Activated CD8-positive, alpha-beta memory T cell treated with anti-CD3 and anti-CD28 coated beads for 36 hours (primary cell): ENCODE measurements around the gene ADGRD2. TPM values are rescaled to one million over a fixed set of nuclear protein-coding genes. Genes with fewer than 3 reads are reported as not detected.

Source experiments
- CTCF ChIA-PET: fragments of 350-600 bp; sonication (Branson Sonifier 250); formaldehyde crosslinking; loops from one replicate; lab custom pipeline; 2021; ENCODE audit warnings: antibody characterized with exemption; lab: Charles Lee
- POLR2A ChIA-PET: fragments of 350-600 bp; sonication (Branson Sonifier 250); formaldehyde crosslinking; loops from one replicate; lab custom pipeline; 2021; ENCODE audit warnings: antibody characterized with exemption; lab: Charles Lee
- total RNA-seq, 2 experiments: library from RNA; stranded (reverse); gene quantifications; one replicate each; pipeline ENCODE4 v1.2.3, GENCODE V29; 2021

Gene ADGRD2
- total RNA-seq, 2 experiments from 2014 or later: not detected

GRCh38 chr9:124491049-124491975 lies 41.1 kb downstream of the ADGRD2 start:
- CTCF ChIA-PET: no interaction called here

GRCh38 chr9:124492818-124493217 lies 42.6 kb downstream of the ADGRD2 start:
- ChIA-PET POLR2A (no interaction called here), CTCF (no interaction called here)

More at GRCh38 chr9:124491049-124491975, 41.1 kb downstream of the ADGRD2 start:
- POLR2A ChIA-PET: no interaction called here

DNA sequence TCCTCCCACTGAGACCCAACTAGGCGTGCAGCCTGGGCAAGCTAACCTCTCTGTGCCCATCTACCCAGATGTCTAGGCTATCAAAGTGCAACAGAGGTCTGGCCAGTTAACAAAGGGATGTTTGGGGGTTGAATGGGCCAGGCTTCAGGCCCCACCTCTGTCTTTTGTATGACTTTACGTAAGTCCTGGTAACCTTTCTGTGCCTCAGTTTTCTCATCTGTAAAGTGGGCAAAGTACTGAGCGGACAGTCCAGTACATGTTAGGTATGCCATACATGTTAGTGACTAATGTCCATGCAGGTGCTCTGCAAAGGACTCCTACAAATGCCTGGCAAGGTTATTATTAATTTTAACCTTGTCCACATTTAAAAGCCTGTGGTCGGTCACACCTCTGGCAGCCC lies 43.0 kb downstream of the ADGRD2 start:
- CTCF ChIA-PET: no interaction called here
- POLR2A ChIA-PET: no interaction called here

DNA sequence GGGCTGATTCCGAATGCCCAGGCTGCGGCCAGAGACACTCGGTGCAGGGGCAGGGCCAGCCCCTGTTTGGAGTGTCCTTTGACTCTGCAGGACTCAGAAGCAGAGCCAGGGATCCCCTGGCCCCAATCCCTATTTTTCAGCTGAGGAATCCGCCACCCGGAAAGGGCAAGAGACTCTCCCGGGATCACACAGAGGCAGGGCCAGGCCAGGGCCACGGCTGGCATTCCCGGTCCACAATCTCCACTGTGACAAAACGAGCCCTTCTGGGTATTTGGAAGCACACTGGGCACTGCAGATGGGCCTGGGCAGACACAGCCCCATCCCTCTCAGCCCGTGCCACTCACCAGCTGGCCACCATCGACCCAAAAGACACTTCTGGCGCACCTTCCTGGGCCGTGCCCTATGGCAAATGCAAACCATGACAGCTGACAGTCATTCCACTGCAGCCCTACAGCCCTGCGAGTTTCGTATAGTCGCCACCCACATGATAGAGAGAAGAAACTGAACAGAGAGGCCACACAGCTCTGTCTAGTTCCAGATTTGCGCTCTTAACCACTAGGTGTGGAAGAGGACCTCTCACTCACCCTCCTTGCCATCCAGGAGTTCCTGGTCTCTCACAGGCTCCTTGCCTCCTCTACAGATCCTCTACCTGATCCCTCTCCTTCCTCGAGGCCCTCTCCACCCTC lies 43.7 kb downstream of the ADGRD2 start:
- CTCF ChIA-PET: no interaction called here
- POLR2A ChIA-PET: no interaction called here

- CTCF ChIA-PET: no interaction called here
- POLR2A ChIA-PET: no interaction called here
These were observed 45.1 kb downstream of the ADGRD2 start for GRCh38 chr9:124495126-124496074.

GRCh38 chr9:124496075-124496449 lies 45.8 kb downstream of the ADGRD2 start:
- CTCF ChIA-PET: no interaction called here
- POLR2A ChIA-PET: no interaction called here

DNA sequence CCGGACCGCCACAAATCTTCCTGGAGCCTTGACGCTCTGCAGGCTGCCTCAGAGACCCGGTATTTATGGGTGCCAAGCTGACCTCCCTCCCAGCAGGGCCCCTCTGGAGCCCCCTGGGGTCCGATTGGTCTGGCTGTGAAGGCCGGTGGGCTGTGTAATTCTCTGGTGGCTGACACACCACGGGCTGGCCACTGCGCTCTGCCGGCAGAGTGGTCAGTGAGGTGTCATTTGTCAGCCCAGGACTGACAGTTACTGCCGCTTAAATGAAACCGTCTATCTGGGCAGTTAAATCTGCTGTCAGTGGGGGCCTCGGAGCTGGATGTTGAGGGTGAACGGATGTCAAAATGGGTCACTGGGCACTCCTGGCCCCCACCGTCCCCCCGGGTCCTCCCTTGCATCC lies 46.2 kb downstream of the ADGRD2 start:
- POLR2A ChIA-PET: no interaction called here
- CTCF ChIA-PET: no interaction called here

DNA sequence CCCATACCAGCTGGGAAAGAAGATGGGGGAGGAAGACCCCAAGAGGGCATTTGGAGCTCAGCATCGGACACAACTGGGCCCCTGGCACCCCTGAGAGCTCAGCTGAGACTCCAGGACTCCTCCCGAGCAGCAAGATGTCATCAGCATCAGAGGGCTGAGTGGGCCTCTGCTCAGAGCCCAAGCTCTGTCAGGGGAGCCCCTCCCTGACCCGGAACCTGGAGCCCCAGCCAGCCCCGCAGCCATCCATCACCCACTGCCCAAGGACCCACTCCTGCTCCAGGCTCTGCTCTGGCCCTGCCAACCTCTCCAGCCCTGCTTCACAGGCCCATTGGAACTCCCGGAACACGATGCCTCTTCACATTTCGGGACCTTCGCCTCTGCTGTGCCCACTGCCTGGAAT lies 47.2 kb downstream of the ADGRD2 start:
- CTCF ChIA-PET: no interaction called here

DNA sequence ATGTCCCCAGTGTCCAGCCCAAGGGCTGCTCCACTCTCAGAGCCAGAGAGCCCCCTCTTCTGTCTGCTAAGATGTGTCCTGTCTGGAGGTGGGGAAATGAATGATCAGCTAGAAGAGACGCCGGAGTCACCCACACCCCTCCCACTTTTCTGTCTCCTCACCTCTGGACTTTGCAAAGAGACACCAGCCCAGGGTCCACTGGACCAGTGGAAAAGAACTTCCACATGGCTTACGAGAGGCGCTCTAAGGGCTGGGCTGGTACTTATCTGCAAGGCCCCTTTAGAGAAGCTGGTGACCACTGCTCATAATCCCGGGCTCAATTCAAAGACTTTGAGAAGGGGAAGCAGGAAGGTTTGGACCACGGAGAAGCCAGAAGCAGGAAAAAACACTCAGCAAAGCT lies 47.8 kb downstream of the ADGRD2 start:
- POLR2A ChIA-PET: no interaction called here

More for the DNA sequence above, 47.2 kb downstream of the ADGRD2 start:
- POLR2A ChIA-PET: no interaction called here

DNA sequence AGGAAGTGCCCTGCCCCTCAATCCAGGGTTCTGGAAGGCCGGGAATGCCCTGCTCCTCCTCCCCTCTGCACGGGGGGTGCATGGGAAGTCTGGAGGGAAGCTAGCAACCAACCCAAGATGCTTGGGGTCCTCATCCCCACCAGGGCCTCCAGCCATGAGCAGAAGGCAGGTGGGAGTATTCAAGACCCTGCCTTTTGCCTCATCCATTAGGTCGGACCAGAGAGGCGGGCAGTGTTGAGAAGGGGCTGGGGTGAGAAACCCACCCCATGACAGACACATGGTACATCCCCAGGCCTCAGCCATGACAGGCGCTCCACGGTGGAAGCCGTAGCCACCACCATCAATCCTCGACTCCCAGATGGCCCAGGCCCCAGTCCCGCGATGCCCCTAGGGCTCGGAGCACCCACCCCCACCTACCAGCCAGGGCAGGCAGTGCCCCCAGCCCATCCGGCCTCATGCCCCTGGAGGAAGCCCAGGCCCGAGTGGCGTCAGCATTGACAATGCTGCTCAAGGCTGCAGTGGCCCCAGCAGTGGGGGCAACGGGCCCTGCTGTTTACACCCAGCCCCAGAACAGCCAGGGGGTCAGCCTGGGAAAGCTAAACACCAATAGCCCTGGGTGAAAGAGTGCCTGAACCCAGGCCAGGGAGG lies 48.4 kb downstream of the ADGRD2 start:
- POLR2A ChIA-PET: no interaction called here
- CTCF ChIA-PET: no interaction called here

More for the DNA sequence above, 47.8 kb downstream of the ADGRD2 start:
- CTCF ChIA-PET: no interaction called here

- POLR2A ChIA-PET: no interaction called here
- CTCF ChIA-PET: no interaction called here
These were observed 49.0 kb downstream of the ADGRD2 start for GRCh38 chr9:124499216-124499615.

DNA sequence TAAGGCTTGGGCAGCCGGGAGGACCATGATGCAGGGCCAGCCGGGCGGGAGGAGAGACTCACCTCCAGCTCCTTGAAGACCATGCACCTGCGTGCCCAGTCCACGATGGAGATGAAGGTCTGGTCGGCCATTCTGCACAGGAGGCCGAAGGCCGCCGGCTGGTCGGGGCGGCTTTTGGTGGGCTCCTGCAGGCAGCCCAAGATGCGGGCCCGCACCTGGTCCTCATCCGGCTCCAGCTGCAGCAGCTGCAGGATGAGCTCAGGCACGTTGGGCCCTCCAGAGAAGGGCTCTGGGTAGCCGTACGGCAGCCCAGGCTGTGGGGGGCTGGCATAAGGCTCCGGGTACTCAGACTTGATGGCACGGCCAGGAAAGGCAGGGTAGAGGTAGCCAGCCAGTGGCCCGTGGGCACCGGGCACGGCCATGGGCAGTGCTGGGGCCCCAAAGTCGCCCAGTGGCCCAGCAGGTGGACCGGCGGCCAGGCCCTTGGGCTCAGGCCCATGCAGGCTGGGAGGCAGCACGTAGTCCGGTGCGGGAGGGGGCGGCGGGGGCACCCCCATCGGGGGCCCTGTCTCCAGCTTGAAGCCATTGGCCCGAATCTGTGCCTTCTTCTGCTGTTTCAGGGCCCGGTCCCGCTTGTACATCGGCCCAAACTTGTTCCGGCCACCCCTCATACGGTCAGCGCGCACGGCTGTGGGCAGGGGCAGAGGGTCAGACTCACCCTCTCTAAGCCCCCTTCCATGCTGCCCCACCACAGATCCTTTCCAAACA lies 50.0 kb downstream of the ADGRD2 start:
- ChIA-PET CTCF (no interaction called here), POLR2A (no interaction called here)

- CTCF ChIA-PET: no interaction called here
- POLR2A ChIA-PET: interaction anchor here (0.5 kb wide), 1 partner anchor 79 kb away, joined by 3 read pairs; no protein-coding TSS in a partner anchor
These were observed 50.8 kb downstream of the ADGRD2 start for GRCh38 chr9:124500796-124501611.

DNA sequence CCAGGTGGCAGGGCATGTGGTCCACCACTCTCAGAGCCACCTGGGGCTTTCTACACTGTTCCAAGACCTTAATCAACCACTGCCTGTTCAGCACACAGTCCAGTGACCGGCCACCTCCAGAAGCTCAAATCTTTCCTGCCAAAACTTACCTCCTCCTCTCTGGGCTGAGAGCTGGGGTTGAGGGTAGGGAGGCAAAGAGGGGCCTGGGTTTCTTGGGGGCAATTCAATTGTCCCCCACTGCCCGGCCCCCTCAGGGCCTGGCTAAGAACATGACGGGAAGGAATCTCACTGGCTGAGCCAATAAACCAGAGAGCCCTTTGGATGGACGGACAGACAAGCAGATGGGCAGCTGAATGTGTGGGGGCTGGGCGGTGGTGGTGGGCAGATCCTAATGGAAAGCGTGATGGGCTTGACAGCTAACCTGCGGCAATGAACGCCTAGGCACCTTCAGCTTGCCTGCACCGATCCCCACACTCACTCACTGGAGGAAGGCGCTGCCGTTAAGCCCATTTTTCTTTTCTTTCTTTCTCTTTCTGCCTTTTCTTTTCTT lies 51.6 kb downstream of the ADGRD2 start:
- ChIA-PET POLR2A (no interaction called here), CTCF (no interaction called here)

- ChIA-PET CTCF (interaction anchor here (0.6 kb wide), 1 partner anchor 1153 kb away, joined by 3 read pairs; no protein-coding TSS in a partner anchor), POLR2A (no interaction called here)
These were observed 52.8 kb downstream of the ADGRD2 start for GRCh38 chr9:124502711-124503702.
